ENCODE measurements around the gene OSBPL10. TPM values are rescaled to one million over a fixed set of nuclear protein-coding genes. Genes with fewer than 3 reads are reported as not detected.

OSBPL10 gene
- polyA plus RNA-seq, 1 donor from 2014 or later: 2.0 TPM

GRCh38 chr3:31735667-31736066 lies 245.4 kb downstream of the OSBPL10 start:
- H3F3A ChIP-seq (ENCODE audit: insufficient read depth, low read length, poor library complexity, severe bottlenecking): no peaks in the 10 kb centered on the region
- H3K4me3 ChIP-seq (ENCODE audit: low read length): no peak overlapping the region
- H3K36me3 ChIP-seq (ENCODE audit: insufficient read depth, low read length): no peaks in the 10 kb centered on the region
- H3K27me3 ChIP-seq (ENCODE audit: insufficient read depth, low read depth, low read length): no peaks in the 10 kb centered on the region
- no peak for TF ChIP-seq REST (IDR thresholded peaks at IDR 0.05; ENCODE audit: borderline replicate concordance)
- no peak for TF ChIP-seq TAF1 (IDR thresholded peaks at IDR 0.05; ENCODE audit: low read depth)
- no peak for TF ChIP-seq SMC3 (conservative IDR thresholded peaks at IDR 0.05; ENCODE audit: poor library complexity)
- TF ChIP-seq RAD21 (conservative IDR thresholded peaks at IDR 0.05): no peak
- TF ChIP-seq POLR2AphosphoS5 (IDR thresholded peaks at IDR 0.05): no peak
- no peak for TF ChIP-seq MXI1 (conservative IDR thresholded peaks at IDR 0.05; ENCODE audit: poor library complexity, severe bottlenecking)
- TF ChIP-seq EP300 (conservative IDR thresholded peaks at IDR 0.05; ENCODE audit: poor library complexity, severe bottlenecking): no peak
- H3K9me3 ChIP-seq (ENCODE audit: low read length): no peaks in the 10 kb centered on the region
- H3K9me2 ChIP-seq (ENCODE audit: insufficient read depth, low read length): no peaks in the 10 kb centered on the region
- H3K9ac ChIP-seq (ENCODE audit: low read length): no peak overlapping the region
- H3K79me2 ChIP-seq (replicated peaks; ENCODE audit: insufficient read depth, low read length): no peaks in the 10 kb centered on the region
- no peak overlapping the region for H3K27ac ChIP-seq (ENCODE audit: low read length)
- no peak overlapping the region for H3K4me2 ChIP-seq (ENCODE audit: low read length)
- H2AFZ ChIP-seq (ENCODE audit: low read depth, low read length): no peak overlapping the region
- H4K20me1 ChIP-seq (ENCODE audit: insufficient read depth): no peaks in the 10 kb centered on the region

- Histone ChIP-seq H3F3A (ENCODE audit: insufficient read depth, low read length, poor library complexity, severe bottlenecking) (no peaks in the 10 kb centered on the region), H3K9me3 (ENCODE audit: low read length) (no peaks in the 10 kb centered on the region), H3K27me3 (ENCODE audit: insufficient read depth, low read depth, low read length) (no peaks in the 10 kb centered on the region), H3K79me2 (replicated peaks; ENCODE audit: insufficient read depth, low read length) (no peaks in the 10 kb centered on the region), H3K4me3 (ENCODE audit: low read length) (no peak overlapping the region), H3K27ac (ENCODE audit: low read length) (no peak overlapping the region), H2AFZ (ENCODE audit: low read depth, low read length) (no peak overlapping the region), H4K20me1 (ENCODE audit: insufficient read depth) (no peaks in the 10 kb centered on the region), H3K9ac (ENCODE audit: low read length) (no peak overlapping the region), H3K9me2 (ENCODE audit: insufficient read depth, low read length) (no peaks in the 10 kb centered on the region), H3K4me2 (ENCODE audit: low read length) (no peak overlapping the region), H3K36me3 (ENCODE audit: insufficient read depth, low read length) (no peaks in the 10 kb centered on the region)
- TF ChIP-seq POLR2AphosphoS5 (IDR thresholded peaks at IDR 0.05) (no peak), SMC3 (conservative IDR thresholded peaks at IDR 0.05; ENCODE audit: poor library complexity) (no peak)
These were observed 247.8 kb downstream of the OSBPL10 start for GRCh38 chr3:31733234-31733667.

GRCh38 chr3:31732548-31732947 lies 248.5 kb downstream of the OSBPL10 start:
- TF ChIP-seq RAD21 (conservative IDR thresholded peaks at IDR 0.05) (no peak), REST (IDR thresholded peaks at IDR 0.05; ENCODE audit: borderline replicate concordance) (no peak), EP300 (conservative IDR thresholded peaks at IDR 0.05; ENCODE audit: poor library complexity, severe bottlenecking) (no peak)
- H3K4me2 ChIP-seq (ENCODE audit: low read length): no peak overlapping the region
- H2AFZ ChIP-seq (ENCODE audit: low read depth, low read length): no peak overlapping the region
- no peaks in the 10 kb centered on the region for H3K9me2 ChIP-seq (ENCODE audit: insufficient read depth, low read length)
- H3K27me3 ChIP-seq (ENCODE audit: insufficient read depth, low read depth, low read length): no peaks in the 10 kb centered on the region
- H3K4me3 ChIP-seq (ENCODE audit: low read length): no peak overlapping the region
- no peaks in the 10 kb centered on the region for H3K79me2 ChIP-seq (replicated peaks; ENCODE audit: insufficient read depth, low read length)
- H3K36me3 ChIP-seq (ENCODE audit: insufficient read depth, low read length): no peaks in the 10 kb centered on the region
- no peak overlapping the region for H3K27ac ChIP-seq (ENCODE audit: low read length)
- no peaks in the 10 kb centered on the region for H3F3A ChIP-seq (ENCODE audit: insufficient read depth, low read length, poor library complexity, severe bottlenecking)
- no peaks in the 10 kb centered on the region for H3K9me3 ChIP-seq (ENCODE audit: low read length)
- no peaks in the 10 kb centered on the region for H4K20me1 ChIP-seq (ENCODE audit: insufficient read depth)
- H3K9ac ChIP-seq (ENCODE audit: low read length): no peak overlapping the region

Measured in neural cell (in vitro differentiated cells).